SK-N-SH treated with all-trans-retinoic acid at 6 μM for 48 hours (cell line): ENCODE data around the gene SLC12A8.

Experiments
- ATAC-seq: fragments of 200-7000 bp; cut with Tn5 transposase; 3 replicates; pipeline ENCODE4 v1.9.1; 2020; ENCODE audit warnings: mild to moderate bottlenecking, moderate library complexity
- BACH2 ChIP-seq: fragments of 250-450 bp; sonication (Bioruptor Pico); IDR thresholded peaks from 2 replicates; pipeline ENCODE4 v1.9.0; 2021; ENCODE audit warnings: mild to moderate bottlenecking, borderline replicate concordance
- CREB5 ChIP-seq: fragments of 250-450 bp; sonication (Bioruptor Pico); IDR thresholded peaks from 2 replicates; pipeline ENCODE4 v1.5.1; 2020; ENCODE audit warnings: low read depth, mild to moderate bottlenecking, moderate library complexity
- CSDC2 ChIP-seq: fragments of 250-450 bp; sonication (Bioruptor Pico); IDR thresholded peaks from 2 replicates; pipeline ENCODE4 v1.5.0; 2020; ENCODE audit warnings: mild to moderate bottlenecking, moderate library complexity
- CSRNP3 ChIP-seq: fragments of 250-450 bp; sonication (Bioruptor Pico); IDR thresholded peaks from 2 replicates; pipeline ENCODE4 v1.5.1; 2021; ENCODE audit warnings: mild to moderate bottlenecking, moderate library complexity
- ESRRG ChIP-seq: fragments of 250-450 bp; sonication (Bioruptor Pico); IDR thresholded peaks from 2 replicates; pipeline ENCODE4 v1.6.1; 2021; ENCODE audit warnings: mild to moderate bottlenecking
- GLIS3 ChIP-seq: fragments of 250-450 bp; sonication (Bioruptor Pico); IDR thresholded peaks from 2 replicates; pipeline ENCODE4 v1.5.0; 2020; ENCODE audit warnings: mild to moderate bottlenecking, moderate library complexity
- ISL1 ChIP-seq: fragments of 250-450 bp; sonication (Bioruptor Pico); IDR thresholded peaks from 2 replicates; pipeline ENCODE4 v2.1.2; 2022; ENCODE audit warnings: mild to moderate bottlenecking, moderate library complexity
- OSR1 ChIP-seq: fragments of 250-450 bp; sonication (Bioruptor Pico); IDR thresholded peaks from 2 replicates; pipeline ENCODE4 v1.8.0; 2022; ENCODE audit warnings: moderate library complexity, mild to moderate bottlenecking, inconsistent platforms
- POU6F1 ChIP-seq: fragments of 250-450 bp; sonication (Bioruptor Pico); IDR thresholded peaks from 2 replicates; pipeline ENCODE4 v1.8.0; 2021; ENCODE audit warnings: low read depth, mild to moderate bottlenecking, moderate library complexity, borderline replicate concordance
- PPARA ChIP-seq: fragments of 250-450 bp; sonication (Bioruptor Pico); IDR thresholded peaks from 2 replicates; pipeline ENCODE4 v1.5.0; 2020; ENCODE audit warnings: mild to moderate bottlenecking, borderline replicate concordance
- RARB ChIP-seq: fragments of 250-450 bp; sonication (Bioruptor Pico); IDR thresholded peaks from 2 replicates; pipeline ENCODE4 v1.8.0; 2021; ENCODE audit warnings: mild to moderate bottlenecking, moderate library complexity
- SNAI2 ChIP-seq: fragments of 250-450 bp; sonication (Bioruptor Pico); IDR thresholded peaks from 2 replicates; pipeline ENCODE4 v1.5.0; 2020; ENCODE audit warnings: mild to moderate bottlenecking, moderate library complexity
- TOX ChIP-seq: fragments of 250-450 bp; sonication (Bioruptor Pico); IDR thresholded peaks from 2 replicates; pipeline ENCODE4 v1.8.0; 2021; ENCODE audit warnings: mild to moderate bottlenecking, moderate library complexity, borderline replicate concordance
- TSHZ2 ChIP-seq: fragments of 250-450 bp; sonication (Bioruptor Pico); IDR thresholded peaks from 2 replicates; pipeline ENCODE4 v1.5.0; 2020; ENCODE audit warnings: mild to moderate bottlenecking, moderate library complexity
- ZC3H10 ChIP-seq: fragments of 250-450 bp; sonication (Bioruptor Pico); IDR thresholded peaks from 2 replicates; pipeline ENCODE4 v1.5.1; 2021; ENCODE audit warnings: mild to moderate bottlenecking, moderate library complexity
- ZFP3 ChIP-seq: fragments of 250-450 bp; sonication (Bioruptor Pico); IDR thresholded peaks from 2 replicates; pipeline ENCODE4 v1.5.0; 2020; ENCODE audit warnings: mild to moderate bottlenecking, moderate library complexity
- ZFP30 ChIP-seq: fragments of 450-650 bp; formaldehyde crosslinking; IDR thresholded peaks from 2 replicates; pipeline ENCODE4 v1.5.0; 2022; ENCODE audit warnings: mild to moderate bottlenecking, moderate library complexity
- ZNF565 ChIP-seq: fragments of 450-650 bp; formaldehyde crosslinking; conservative IDR thresholded peaks from 2 replicates; pipeline ENCODE4 v1.5.0; 2020; ENCODE audit warnings: low read depth, mild to moderate bottlenecking, moderate library complexity
- ZNF70 ChIP-seq: fragments of 450-650 bp; formaldehyde crosslinking; IDR thresholded peaks from 2 replicates; pipeline ENCODE4 v1.5.0; 2020; ENCODE audit warnings: mild to moderate bottlenecking, moderate library complexity
- ZNF8 ChIP-seq: fragments of 450-650 bp; formaldehyde crosslinking; IDR thresholded peaks from 2 replicates; pipeline ENCODE4 v1.5.0; 2020; ENCODE audit warnings: mild to moderate bottlenecking, moderate library complexity

SLC12A8 gene

GRCh38 chr3:125051715-125052581, 160.6 kb downstream of the SLC12A8 start:
- TF ChIP-seq ESRRG (no peak), ISL1 (CRISPR knock-in tag) (no peak), RARB (CRISPR knock-in tag) (no peak), ZFP30 (no peak), POU6F1 (CRISPR knock-in tag) (no peak), ZFP3 (no peak), CSDC2 (CRISPR knock-in tag) (no peak)
- peak; percentile 47 for ATAC-seq

- no peak for TF ChIP-seq PPARA (CRISPR knock-in tag)
- no peak for TF ChIP-seq OSR1 (CRISPR knock-in tag)
- TF ChIP-seq ZNF70 (CRISPR knock-in tag): no peak
- TF ChIP-seq TOX (CRISPR knock-in tag): no peak
- no peak for TF ChIP-seq GLIS3 (CRISPR knock-in tag)
- TF ChIP-seq ZNF8 (CRISPR knock-in tag): no peak
- no peak for TF ChIP-seq BACH2 (CRISPR knock-in tag)
- no peak for TF ChIP-seq ZFP30
- TF ChIP-seq RARB (CRISPR knock-in tag): no peak
- TF ChIP-seq ZFP3: no peak
- no peak for TF ChIP-seq ZNF565 (CRISPR knock-in tag)
- no peak for TF ChIP-seq POU6F1 (CRISPR knock-in tag)
- no peak for TF ChIP-seq TSHZ2 (CRISPR knock-in tag)
- TF ChIP-seq ISL1 (CRISPR knock-in tag): no peak
- no peak for TF ChIP-seq ESRRG
- no peak for TF ChIP-seq SNAI2 (CRISPR knock-in tag)
- no peak for ATAC-seq
Measured at GRCh38 chr3:125051205-125051604, 161.3 kb downstream of the SLC12A8 start.

- TF ChIP-seq POU6F1 (CRISPR knock-in tag): no peak
- TF ChIP-seq OSR1 (CRISPR knock-in tag): no peak
- TF ChIP-seq ZC3H10 (CRISPR knock-in tag): no peak
- TF ChIP-seq ZFP3: no peak
- TF ChIP-seq TOX (CRISPR knock-in tag): no peak
- no peak for TF ChIP-seq CREB5 (CRISPR knock-in tag)
- TF ChIP-seq GLIS3 (CRISPR knock-in tag): no peak
- no peak for TF ChIP-seq ZNF565 (CRISPR knock-in tag)
- TF ChIP-seq CSRNP3 (CRISPR knock-in tag): no peak
- TF ChIP-seq BACH2 (CRISPR knock-in tag): no peak
- no peak for TF ChIP-seq PPARA (CRISPR knock-in tag)
- no peak for TF ChIP-seq SNAI2 (CRISPR knock-in tag)
- no peak for TF ChIP-seq ESRRG
- no peak for TF ChIP-seq ZFP30
- no peak for TF ChIP-seq ZNF70 (CRISPR knock-in tag)
- no peak for TF ChIP-seq RARB (CRISPR knock-in tag)
- ATAC-seq: no peak
Measured at GRCh38 chr3:125050488-125051090, 162.0 kb downstream of the SLC12A8 start.
